ENCODE measurements around the gene SEC24D. TPM values are rescaled to one million over a fixed set of nuclear protein-coding genes. Genes with fewer than 3 reads are reported as not detected.

Gene SEC24D
- total RNA-seq, 3 donors from 2014 or later = 24.5 to 63.6 (median 50.8) TPM

GRCh38 chr4:118759481-118759880 is 76.4 kb downstream of the SEC24D start:
- Histone ChIP-seq H3K4me1 (peaks cover 0 to 3% of the 10 kb centered on the region in 2 donors), H3K27me3 (no peaks in the 10 kb centered on the region), H3K36me3 (no peaks in the 10 kb centered on the region), H3K4me3 (no peak overlapping the region), H3K27ac (peak overlapping the region; percentile 52 to 73), H3K9me3 (no peaks in the 10 kb centered on the region)
- no peak for TF ChIP-seq POLR2AphosphoS5 (IDR thresholded peaks at IDR 0.05)
- DNase-seq (ENCODE audit: low spot score in 2 of 2) = no peak
- intact Hi-C loops (cut with DNase I; ENCODE audit: low total_unique reads) = no loop called here

- Histone ChIP-seq H3K27ac (peak overlapping the region; percentile 58 to 80), H3K4me1 (peaks cover 0 to 3% of the 10 kb centered on the region in 2 donors)
Measured at GRCh38 chr4:118758293-118758692, 77.6 kb downstream of the SEC24D start.

GRCh38 chr4:118757761-118758251 is 78.1 kb downstream of the SEC24D start:
- Histone ChIP-seq H3K27me3 (no peaks in the 10 kb centered on the region), H3K27ac (peak overlapping the region; percentile 58 to 80), H3K9me3 (no peaks in the 10 kb centered on the region), H3K4me1 (peaks cover 0 to 3% of the 10 kb centered on the region in 2 donors), H3K36me3 (no peaks in the 10 kb centered on the region), H3K4me3 (no peak overlapping the region)
- no peak for DNase-seq (ENCODE audit: low spot score in 2 of 2)
- intact Hi-C loops (cut with DNase I; ENCODE audit: low total_unique reads) = no loop called here
- TF ChIP-seq POLR2A (IDR thresholded peaks at IDR 0.05) (no peak), POLR2AphosphoS5 (IDR thresholded peaks at IDR 0.05) (no peak), CTCF (IDR thresholded peaks at IDR 0.05) (no peak)

More at GRCh38 chr4:118758293-118758692, 77.6 kb downstream of the SEC24D start:
- intact Hi-C loops (cut with DNase I; ENCODE audit: low total_unique reads) = no loop called here
- TF ChIP-seq CTCF (IDR thresholded peaks at IDR 0.05) = no peak
- TF ChIP-seq POLR2A (IDR thresholded peaks at IDR 0.05) = no peak
- TF ChIP-seq POLR2AphosphoS5 (IDR thresholded peaks at IDR 0.05) = no peak
- Histone ChIP-seq H3K27me3 (no peaks in the 10 kb centered on the region), H3K36me3 (no peaks in the 10 kb centered on the region), H3K9me3 (no peaks in the 10 kb centered on the region), H3K4me3 (no peak overlapping the region)
- DNase-seq (ENCODE audit: low spot score in 2 of 2) = no peak

- H3K36me3 ChIP-seq = no peaks in the 10 kb centered on the region
- no peaks in the 10 kb centered on the region for H3K4me1 ChIP-seq
- intact Hi-C loops (cut with DNase I; ENCODE audit: low total_unique reads) = no loop called here
- no peak overlapping the region for H3K4me3 ChIP-seq
- no peak for TF ChIP-seq POLR2A (IDR thresholded peaks at IDR 0.05)
- TF ChIP-seq POLR2AphosphoS5 (IDR thresholded peaks at IDR 0.05) = no peak
- no peak for TF ChIP-seq CTCF (IDR thresholded peaks at IDR 0.05)
- peak overlapping the region; percentile 58 to 80 for H3K27ac ChIP-seq
- H3K9me3 ChIP-seq = no peaks in the 10 kb centered on the region
- DNase-seq (ENCODE audit: low spot score in 2 of 2) = no peak
- no peaks in the 10 kb centered on the region for H3K27me3 ChIP-seq
Measured at GRCh38 chr4:118756958-118757357, 79.0 kb downstream of the SEC24D start.

GRCh38 chr4:118756429-118756828 is 79.5 kb downstream of the SEC24D start:
- TF ChIP-seq POLR2A (IDR thresholded peaks at IDR 0.05) (no peak), POLR2AphosphoS5 (IDR thresholded peaks at IDR 0.05) (no peak), CTCF (IDR thresholded peaks at IDR 0.05) (no peak)
- Histone ChIP-seq H3K4me1 (no peaks in the 10 kb centered on the region), H3K27ac (peak overlapping the region; percentile 58 to 80), H3K36me3 (no peaks in the 10 kb centered on the region), H3K27me3 (no peaks in the 10 kb centered on the region), H3K4me3 (no peak overlapping the region), H3K9me3 (no peaks in the 10 kb centered on the region)
- DNase-seq (ENCODE audit: low spot score in 2 of 2) = no peak
- intact Hi-C loops (cut with DNase I; ENCODE audit: low total_unique reads) = no loop called here

Data from breast epithelium (tissue), 4 donors.